ENCODE data around the gene SLC14A1.

Gene SLC14A1

GRCh38 chr18:45728336-45729010, 4.5 kb downstream of the SLC14A1 start:
- TF ChIP-seq EZH2phosphoT487 (IDR thresholded peaks at IDR 0.05; ENCODE audit: low read length) (no peak), EZH2 (optimal IDR thresholded peaks at IDR 0.05; ENCODE audit: low read depth, low read length) (no peak), CTCF (IDR thresholded peaks at IDR 0.05; ENCODE audit: low read length) (no peak)
- H2AFZ ChIP-seq (ENCODE audit: low read length) = no peak overlapping the region
- no peaks in the 10 kb centered on the region for H3K36me3 ChIP-seq (replicated peaks; ENCODE audit: insufficient read depth, low read length)
- H3K79me2 ChIP-seq (ENCODE audit: low read length) = no peaks in the 10 kb centered on the region
- no peak for DNase-seq
- H3K9ac ChIP-seq (ENCODE audit: low read length) = no peak overlapping the region
- no peaks in the 10 kb centered on the region for H4K20me1 ChIP-seq (ENCODE audit: insufficient read depth, low read length)
- no peaks in the 10 kb centered on the region for H3F3A ChIP-seq (ENCODE audit: insufficient read depth, low read length)
- H3K27me3 ChIP-seq (replicated peaks; ENCODE audit: insufficient read depth, low read length) = no peaks in the 10 kb centered on the region
- no peak overlapping the region for H3K4me3 ChIP-seq (ENCODE audit: low read length)
- H3K9me2 ChIP-seq (replicated peaks; ENCODE audit: insufficient read depth, low read length) = no peaks in the 10 kb centered on the region
- H3K4me2 ChIP-seq (ENCODE audit: low read depth, low read length) = no peak overlapping the region
- no peaks in the 10 kb centered on the region for H3K4me1 ChIP-seq (ENCODE audit: low read length)
- H3K27ac ChIP-seq (ENCODE audit: low read length) = no peak overlapping the region
- H3K9me3 ChIP-seq (replicated peaks; ENCODE audit: insufficient read depth, low read length) = no peaks in the 10 kb centered on the region

GRCh38 chr18:45730832-45731575, 7.0 kb downstream of the SLC14A1 start:
- H3K9ac ChIP-seq (ENCODE audit: low read length) = no peak overlapping the region
- no peak for DNase-seq
- H4K20me1 ChIP-seq (ENCODE audit: insufficient read depth, low read length) = no peaks in the 10 kb centered on the region
- H3K4me2 ChIP-seq (ENCODE audit: low read depth, low read length) = no peak overlapping the region
- H3K9me2 ChIP-seq (replicated peaks; ENCODE audit: insufficient read depth, low read length) = no peaks in the 10 kb centered on the region
- H3K27me3 ChIP-seq (replicated peaks; ENCODE audit: insufficient read depth, low read length) = no peaks in the 10 kb centered on the region
- no peak overlapping the region for H3K4me3 ChIP-seq (ENCODE audit: low read length)
- H3K36me3 ChIP-seq (replicated peaks; ENCODE audit: insufficient read depth, low read length) = no peaks in the 10 kb centered on the region
- H2AFZ ChIP-seq (ENCODE audit: low read length) = no peak overlapping the region
- H3K79me2 ChIP-seq (ENCODE audit: low read length) = no peaks in the 10 kb centered on the region
- no peaks in the 10 kb centered on the region for H3K9me3 ChIP-seq (replicated peaks; ENCODE audit: insufficient read depth, low read length)
- H3K4me1 ChIP-seq (ENCODE audit: low read length) = no peaks in the 10 kb centered on the region
- TF ChIP-seq EZH2 (optimal IDR thresholded peaks at IDR 0.05; ENCODE audit: low read depth, low read length) (no peak), EZH2phosphoT487 (IDR thresholded peaks at IDR 0.05; ENCODE audit: low read length) (no peak), CTCF (IDR thresholded peaks at IDR 0.05; ENCODE audit: low read length) (no peak)
- H3K27ac ChIP-seq (ENCODE audit: low read length) = no peak overlapping the region
- H3F3A ChIP-seq (ENCODE audit: insufficient read depth, low read length) = no peaks in the 10 kb centered on the region

- DNase-seq = no peak
- H4K20me1 ChIP-seq (ENCODE audit: insufficient read depth, low read length) = no peaks in the 10 kb centered on the region
- H3K27ac ChIP-seq (ENCODE audit: low read length) = no peak overlapping the region
- no peaks in the 10 kb centered on the region for H3F3A ChIP-seq (ENCODE audit: insufficient read depth, low read length)
- no peak overlapping the region for H3K9ac ChIP-seq (ENCODE audit: low read length)
- no peak overlapping the region for H2AFZ ChIP-seq (ENCODE audit: low read length)
- no peak overlapping the region for H3K4me3 ChIP-seq (ENCODE audit: low read length)
- H3K36me3 ChIP-seq (replicated peaks; ENCODE audit: insufficient read depth, low read length) = no peaks in the 10 kb centered on the region
- H3K79me2 ChIP-seq (ENCODE audit: low read length) = no peaks in the 10 kb centered on the region
- no peaks in the 10 kb centered on the region for H3K9me3 ChIP-seq (replicated peaks; ENCODE audit: insufficient read depth, low read length)
- no peaks in the 10 kb centered on the region for H3K4me1 ChIP-seq (ENCODE audit: low read length)
- no peaks in the 10 kb centered on the region for H3K27me3 ChIP-seq (replicated peaks; ENCODE audit: insufficient read depth, low read length)
- no peaks in the 10 kb centered on the region for H3K9me2 ChIP-seq (replicated peaks; ENCODE audit: insufficient read depth, low read length)
- H3K4me2 ChIP-seq (ENCODE audit: low read depth, low read length) = no peak overlapping the region
- TF ChIP-seq EZH2phosphoT487 (IDR thresholded peaks at IDR 0.05; ENCODE audit: low read length) (no peak), CTCF (IDR thresholded peaks at IDR 0.05; ENCODE audit: low read length) (no peak), EZH2 (optimal IDR thresholded peaks at IDR 0.05; ENCODE audit: low read depth, low read length) (no peak)
Observed at GRCh38 chr18:45731716-45732115, 7.7 kb downstream of the SLC14A1 start.
